Activated CD4-positive, alpha-beta T cell treated with anti-CD3 and anti-CD28 coated beads, Interleukin-2, amount 50 U/mL, for 4 hours (primary cell): ENCODE data around the gene C5orf47.

ENCODE experiments used
- DNase-seq, 2 experiments: peaks; one replicate each; pipeline ENCODE4 v3.0.0-alpha.2; 2020

The C5orf47 gene

GRCh38 chr5:174045470-174046025 lies 56.6 kb downstream of the C5orf47 start, which contains the start of gene NSG2:
Gene NSG2 (plus strand): TSS chr5:174045706. CDS start chr5:174046756, 1,050 bp downstream.
- no peak for DNase-seq

- DNase-seq = no peak
Observed at GRCh38 chr5:174046558-174046957, 57.6 kb downstream of the C5orf47 start.

GRCh38 chr5:174047472-174048099 lies 58.6 kb downstream of the C5orf47 start:
- no peak for DNase-seq

- DNase-seq = no peak
Observed at GRCh38 chr5:174052636-174053035, 63.7 kb downstream of the C5orf47 start.

GRCh38 chr5:174053905-174054304 lies 64.9 kb downstream of the C5orf47 start:
- DNase-seq = no peak
